ENCODE measurements around the gene TFEB.

Gene TFEB

GRCh38 chr6:41757931-41758640 lies 22.7 kb upstream of the TFEB start:
- TF ChIP-seq CTCF (IDR thresholded peaks at IDR 0.05), result no peak

- no peak for TF ChIP-seq CTCF (IDR thresholded peaks at IDR 0.05)
These were observed 21.9 kb upstream of the TFEB start for GRCh38 chr6:41757271-41757670.

- no peak for TF ChIP-seq CTCF (IDR thresholded peaks at IDR 0.05)
These were observed 20.9 kb upstream of the TFEB start for GRCh38 chr6:41756354-41756753.

GRCh38 chr6:41755895-41756294 lies 20.5 kb upstream of the TFEB start:
- no peak for TF ChIP-seq CTCF (IDR thresholded peaks at IDR 0.05)

GRCh38 chr6:41750374-41750773 lies 15.0 kb upstream of the TFEB start:
- TF ChIP-seq CTCF (IDR thresholded peaks at IDR 0.05), result no peak

- no peak for TF ChIP-seq CTCF (IDR thresholded peaks at IDR 0.05)
These were observed 13.1 kb upstream of the TFEB start for GRCh38 chr6:41748542-41748941.

- TF ChIP-seq CTCF (IDR thresholded peaks at IDR 0.05), result no peak
These were observed 12.7 kb upstream of the TFEB start for GRCh38 chr6:41748102-41748477.

All from LNCAP (cell line).